HepG2 (cell line): ENCODE data around the gene GGA1. TPM values are rescaled to one million over a fixed set of nuclear protein-coding genes. Genes with fewer than 3 reads are reported as not detected.
A peak's percentile ranks its signal among the peaks of the same experiment; 100 is the strongest.

Experiments used
- HOXA9 ChIP-seq: sonication (generic); formaldehyde crosslinking; IDR thresholded peaks from 2 replicates; pipeline ENCODE4 v1.8.1; 2022; ENCODE audit warnings: missing genetic modification reagents, mild to moderate bottlenecking, moderate library complexity, borderline replicate concordance
- IRF2 ChIP-seq: IDR thresholded peaks from 2 replicates; pipeline ENCODE4 v1.6.1; 2018; ENCODE audit warnings: missing genetic modification reagents, missing compliant biosample characterization
- MTA1 ChIP-seq: sonication (generic); formaldehyde crosslinking; IDR thresholded peaks from 2 replicates; pipeline ENCODE4 v1.4.0; 2020; ENCODE audit warnings: missing genetic modification reagents, mild to moderate bottlenecking, borderline replicate concordance
- MTERF4 ChIP-seq: sonication (generic); formaldehyde crosslinking; IDR thresholded peaks from 2 replicates; pipeline ENCODE4 v1.8.0; 2023; ENCODE audit warnings: mild to moderate bottlenecking, missing genetic modification reagents
- MYPOP ChIP-seq: sonication (generic); formaldehyde crosslinking; IDR thresholded peaks from 2 replicates; pipeline ENCODE4 v1.8.1; 2023; ENCODE audit warnings: mild to moderate bottlenecking, moderate library complexity, missing genetic modification reagents
- NONO ChIP-seq, 2 experiments: fragments of 450-650 bp in 1 of 2; sonication (generic) in 1 of 2; formaldehyde crosslinking in 1 of 2; IDR thresholded peaks in 1 of 2; conservative IDR thresholded peaks in 1 of 2; 2 replicates each; pipeline versions ENCODE4 v1.6.1 to v1.8.0; 2017 to 2022; ENCODE audit warnings: mild to moderate bottlenecking in 1 of 2, missing genetic modification reagents in 1 of 2, moderate library complexity in 1 of 2
- POGK ChIP-seq: sonication (generic); formaldehyde crosslinking; conservative IDR thresholded peaks from 2 replicates; pipeline ENCODE4 v1.8.0; 2022; ENCODE audit warnings: mild to moderate bottlenecking, moderate library complexity, missing genetic modification reagents
- RXRA ChIP-seq: sonication (generic); formaldehyde crosslinking; IDR thresholded peaks from 2 replicates; pipeline ENCODE4 v1.5.1; 2020; ENCODE audit warnings: missing genetic modification reagents
- SNRNP70 ChIP-seq: fragments of 200-400 bp; formaldehyde crosslinking; IDR thresholded peaks from 2 replicates; pipeline ENCODE4 v1.6.1; 2017; ENCODE audit warnings: mild to moderate bottlenecking, low read depth, low read length, moderate library complexity
- SOX5 ChIP-seq: IDR thresholded peaks from 2 replicates; pipeline ENCODE4 v1.6.1; 2016; ENCODE audit warnings: borderline replicate concordance
- TAF1 ChIP-seq: sonication (generic); formaldehyde crosslinking; IDR thresholded peaks from 2 replicates; pipeline ENCODE4 v1.4.0; 2020; ENCODE audit warnings: missing genetic modification reagents
- TCF7L2 ChIP-seq: IDR thresholded peaks from 2 replicates; pipeline ENCODE4 v1.6.1; 2011; ENCODE audit warnings: mild to moderate bottlenecking, low read depth, low read length, moderate library complexity
- TEAD3 ChIP-seq: optimal IDR thresholded peaks from 2 replicates; pipeline ENCODE3; 2016; ENCODE audit warnings: borderline replicate concordance
- ZBTB42 ChIP-seq: sonication (generic); formaldehyde crosslinking; IDR thresholded peaks from 2 replicates; pipeline ENCODE4 v1.5.0; 2020; ENCODE audit warnings: mild to moderate bottlenecking, missing genetic modification reagents
- ZFP1 ChIP-seq: IDR thresholded peaks from 2 replicates; pipeline ENCODE4 v1.6.1; 2016
- ZMAT3 ChIP-seq: sonication (generic); formaldehyde crosslinking; conservative IDR thresholded peaks from 2 replicates; pipeline ENCODE4 v1.7.0; 2021; ENCODE audit warnings: missing genetic modification reagents
- ZMYM4 ChIP-seq: sonication (generic); formaldehyde crosslinking; IDR thresholded peaks from 2 replicates; pipeline ENCODE4 v1.8.1; 2023; ENCODE audit warnings: mild to moderate bottlenecking, missing genetic modification reagents
- ZNF12 ChIP-seq: sonication (generic); formaldehyde crosslinking; IDR thresholded peaks from 2 replicates; pipeline ENCODE4 v1.5.0; 2020; ENCODE audit warnings: missing genetic modification reagents
- ZNF17 ChIP-seq: sonication (generic); formaldehyde crosslinking; IDR thresholded peaks from 2 replicates; pipeline ENCODE4 v1.5.0; 2020; ENCODE audit warnings: mild to moderate bottlenecking, missing genetic modification reagents
- ZNF33B ChIP-seq: sonication (generic); formaldehyde crosslinking; IDR thresholded peaks from 2 replicates; pipeline ENCODE4 v1.5.1; 2020; ENCODE audit warnings: mild to moderate bottlenecking, missing genetic modification reagents
- ZNF354B ChIP-seq: sonication (generic); formaldehyde crosslinking; IDR thresholded peaks from 2 replicates; pipeline ENCODE4 v1.8.0; 2022; ENCODE audit warnings: mild to moderate bottlenecking, missing genetic modification reagents
- ZNF546 ChIP-seq: sonication (generic); formaldehyde crosslinking; conservative IDR thresholded peaks from 2 replicates; pipeline ENCODE4 v1.8.1; 2023; ENCODE audit warnings: mild to moderate bottlenecking, missing genetic modification reagents
- ZNF644 ChIP-seq: IDR thresholded peaks from 2 replicates; pipeline ENCODE4 v1.6.1; 2016; ENCODE audit warnings: low read depth
- ZSCAN20 ChIP-seq: sonication (generic); formaldehyde crosslinking; IDR thresholded peaks from 2 replicates; pipeline ENCODE4 v1.4.0; 2020; ENCODE audit warnings: missing genetic modification reagents, mild to moderate bottlenecking, borderline replicate concordance
- ZSCAN5A ChIP-seq: sonication (generic); formaldehyde crosslinking; IDR thresholded peaks from 2 replicates; pipeline ENCODE4 v1.8.0; 2022; ENCODE audit warnings: mild to moderate bottlenecking, missing genetic modification reagents, borderline replicate concordance
- polyA plus RNA-seq, 8 experiments: library from polyadenylated mRNA; depleted of rRNA in 3 of 8; stranded (reverse) in 7 of 8; unstranded in 1 of 8; fragments of >200 nt; fragmentation: Illumina TruSeq in 4 of 8; extraction: Trizol in 4 of 8; gene quantifications; 2 replicates each; pipeline versions ENCODE4 v1.2.1 to v1.2.3, GENCODE V29; 2011 to 2016; ENCODE audit warnings: low read depth in 4 of 8, missing spikeins in 1 of 8, mixed read lengths in 1 of 8; ENCODE audit not compliant: insufficient read depth in 1 of 8
- total RNA-seq, 5 experiments: library from RNA; depleted of rRNA; stranded (reverse); fragments of >200 nt; fragmentation: Illumina TruSeq; extraction: Trizol; gene quantifications; 2 replicates each; pipeline ENCODE4 v1.2.3, GENCODE V29; 2016; ENCODE audit warnings: low read depth in 1 of 5

Gene GGA1
- total and polyA plus RNA-seq, 2 of the 13 experiments (the other 11 are each of a cell fraction or from before 2014, with no cell fraction given), result 29.1 to 87.2 TPM

GRCh38 chr22:37631448-37632173, 23.0 kb downstream of the GGA1 start (continued):
- TF ChIP-seq NONO (IDR thresholded peaks at IDR 0.05) (no peak), NONO (CRISPR knock-in tag; conservative IDR thresholded peaks at IDR 0.05) (peak; percentile 45), ZFP1 (no peak), ZNF354B (CRISPR knock-in tag) (no peak), ZSCAN5A (CRISPR knock-in tag) (no peak), ZNF33B (no peak), TAF1 (CRISPR knock-in tag) (peak; percentile 22; the same call in 1 of the 2 replicates), ZNF546 (CRISPR knock-in tag) (no peak), TCF7L2 (no peak), SOX5 (no peak), MYPOP (CRISPR knock-in tag) (no peak), RXRA (CRISPR knock-in tag) (peak; percentile 72), ZNF644 (CRISPR knock-in tag) (no peak), MTA1 (CRISPR knock-in tag) (no peak; the same call in 1 of the 2 replicates), ZNF12 (no peak), SNRNP70 (no peak), ZMYM4 (CRISPR knock-in tag) (no peak; the same call in 1 of the 2 replicates), ZNF17 (CRISPR knock-in tag) (no peak), HOXA9 (CRISPR knock-in tag) (no peak), ZSCAN20 (CRISPR knock-in tag) (no peak), POGK (CRISPR knock-in tag) (no peak), ZMAT3 (CRISPR knock-in tag) (0 out of 2 replicates have a peak, but pooled peaks have one; percentile 47), TEAD3 (peak; percentile 4), IRF2 (CRISPR knock-in tag) (peak; percentile 56; the same call in 1 of the 2 replicates), MTERF4 (CRISPR knock-in tag) (no peak), ZBTB42 (no peak; the same call in 1 of the 2 replicates)
